Hepatocyte (in vitro differentiated cells): ENCODE data around the gene C12orf43. TPM values are rescaled to one million over a fixed set of nuclear protein-coding genes. Genes with fewer than 3 reads are reported as not detected.

Experiments used
- DNase-seq: peaks from one replicate; pipeline ENCODE4 v3.0.0-alpha.2; 2016; ENCODE audit warnings: low spot score
- H2AFZ ChIP-seq: fragments of 200-600 bp; sonication (generic); 2 replicates; pipeline ENCODE4 v1.6.0; 2016; ENCODE audit warnings: antibody characterized with exemption, mild to moderate bottlenecking
- H3K27ac ChIP-seq: fragments of 200-600 bp; sonication (generic); 2 replicates; pipeline ENCODE4 v1.5.1; 2016; ENCODE audit warnings: mild to moderate bottlenecking
- H3K27me3 ChIP-seq: fragments of 200-600 bp; sonication (generic); 2 replicates; pipeline ENCODE4 v1.6.1; 2016
- H3K36me3 ChIP-seq: fragments of 200-600 bp; sonication (generic); replicated peaks from 2 replicates; pipeline ENCODE4 v1.5.1; 2016; ENCODE audit warnings: low read depth; ENCODE audit not compliant: insufficient read depth
- H3K4me1 ChIP-seq: fragments of 200-600 bp; sonication (generic); 2 replicates; pipeline ENCODE4 v1.5.1; 2016; ENCODE audit warnings: mild to moderate bottlenecking, moderate library complexity; ENCODE audit not compliant: insufficient read depth
- H3K4me2 ChIP-seq: fragments of 200-600 bp; sonication (generic); 2 replicates; pipeline ENCODE4 v1.6.0; 2016
- H3K4me3 ChIP-seq: fragments of 200-600 bp; sonication (generic); 2 replicates; pipeline ENCODE4 v1.5.1; 2016; ENCODE audit warnings: mild to moderate bottlenecking
- H3K79me2 ChIP-seq: fragments of 200-600 bp; sonication (generic); 2 replicates; pipeline ENCODE4 v1.6.0; 2017; ENCODE audit warnings: mild to moderate bottlenecking
- H3K9me2 ChIP-seq: fragments of 200-600 bp; sonication (generic); replicated peaks from 2 replicates; pipeline ENCODE4 v1.6.0; 2017; ENCODE audit warnings: mild to moderate bottlenecking; ENCODE audit not compliant: insufficient read depth
- H3K9me3 ChIP-seq: fragments of 200-600 bp; sonication (generic); 2 replicates; pipeline ENCODE4 v1.5.1; 2016; ENCODE audit warnings: low read depth, mild to moderate bottlenecking
- H4K20me1 ChIP-seq: fragments of 200-600 bp; sonication (generic); 2 replicates; pipeline ENCODE4 v1.6.0; 2016; ENCODE audit warnings: mild to moderate bottlenecking; ENCODE audit not compliant: insufficient read depth, poor library complexity, severe bottlenecking
- EZH2 ChIP-seq: fragments of 200-600 bp; sonication (generic); IDR thresholded peaks from 2 replicates; pipeline ENCODE4 v1.6.1; 2016; ENCODE audit warnings: antibody characterized with exemption, mild to moderate bottlenecking, borderline replicate concordance
- EZH2phosphoT487 ChIP-seq: fragments of 200-600 bp; sonication (generic); IDR thresholded peaks from one replicate; pipeline ENCODE4 v1.6.1; 2018; ENCODE audit warnings: antibody characterized with exemption, mild to moderate bottlenecking, low read depth, moderate library complexity; ENCODE audit not compliant: unreplicated experiment, severe bottlenecking
- WGBS: methylation state at CpG from one replicate; pipeline ENCODE4 v1.1.6; 2016; ENCODE audit warnings: low lambda C conversion rate; ENCODE audit errors: missing lambda C conversion rate; 5-methylcytosine and 5-hydroxymethylcytosine counted together
- polyA plus RNA-seq: library from polyadenylated mRNA; unstranded; fragments of >200 nt; fragmentation: Nextera tagmentation; extraction: Ambion mirVana; gene quantifications from 2 replicates; pipeline ENCODE4 v1.2.1, GENCODE V29; 2016
- total RNA-seq: library from RNA; depleted of rRNA; stranded (reverse); fragments of >200 nt; gene quantifications from 2 replicates; pipeline ENCODE4 v1.2.3, GENCODE V29; 2014
- TF ChIP-seq, protein P1 (sequence below): fragments of 200-600 bp; sonication (generic); IDR thresholded peaks from 2 replicates; pipeline ENCODE4 v1.5.1; 2016; ENCODE audit warnings: antibody characterized with exemption, mild to moderate bottlenecking; ENCODE audit not compliant: poor library complexity

C12orf43 gene
- total and polyA plus RNA-seq, 2 experiments from 2014 or later, result 11.3 to 11.8 TPM

- WGBS, result 92% methylated on average over 11 of the region's 11 CpGs
- H3K9me2 ChIP-seq, result no peaks in the 10 kb centered on the region
- H4K20me1 ChIP-seq, result no peaks in the 10 kb centered on the region
- no peak overlapping the region for H2AFZ ChIP-seq
- H3K4me3 ChIP-seq, result no peak overlapping the region
- TF ChIP-seq, protein P1, sequence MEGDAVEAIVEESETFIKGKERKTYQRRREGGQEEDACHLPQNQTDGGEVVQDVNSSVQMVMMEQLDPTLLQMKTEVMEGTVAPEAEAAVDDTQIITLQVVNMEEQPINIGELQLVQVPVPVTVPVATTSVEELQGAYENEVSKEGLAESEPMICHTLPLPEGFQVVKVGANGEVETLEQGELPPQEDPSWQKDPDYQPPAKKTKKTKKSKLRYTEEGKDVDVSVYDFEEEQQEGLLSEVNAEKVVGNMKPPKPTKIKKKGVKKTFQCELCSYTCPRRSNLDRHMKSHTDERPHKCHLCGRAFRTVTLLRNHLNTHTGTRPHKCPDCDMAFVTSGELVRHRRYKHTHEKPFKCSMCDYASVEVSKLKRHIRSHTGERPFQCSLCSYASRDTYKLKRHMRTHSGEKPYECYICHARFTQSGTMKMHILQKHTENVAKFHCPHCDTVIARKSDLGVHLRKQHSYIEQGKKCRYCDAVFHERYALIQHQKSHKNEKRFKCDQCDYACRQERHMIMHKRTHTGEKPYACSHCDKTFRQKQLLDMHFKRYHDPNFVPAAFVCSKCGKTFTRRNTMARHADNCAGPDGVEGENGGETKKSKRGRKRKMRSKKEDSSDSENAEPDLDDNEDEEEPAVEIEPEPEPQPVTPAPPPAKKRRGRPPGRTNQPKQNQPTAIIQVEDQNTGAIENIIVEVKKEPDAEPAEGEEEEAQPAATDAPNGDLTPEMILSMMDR, result no peak
- TF ChIP-seq EZH2phosphoT487 (no peak), EZH2 (no peak)
- H3K36me3 ChIP-seq, result no peaks in the 10 kb centered on the region
- H3K4me1 ChIP-seq, result no peaks in the 10 kb centered on the region
- no peaks in the 10 kb centered on the region for H3K9me3 ChIP-seq
- no peak overlapping the region for H3K27ac ChIP-seq
- no peaks in the 10 kb centered on the region for H3K79me2 ChIP-seq
- no peak overlapping the region for H3K4me2 ChIP-seq
- DNase-seq, result no peak
- H3K27me3 ChIP-seq, result no peaks in the 10 kb centered on the region
Observed at GRCh38 chr12:120993496-120993895, 22.8 kb downstream of the C12orf43 start.

DNA sequence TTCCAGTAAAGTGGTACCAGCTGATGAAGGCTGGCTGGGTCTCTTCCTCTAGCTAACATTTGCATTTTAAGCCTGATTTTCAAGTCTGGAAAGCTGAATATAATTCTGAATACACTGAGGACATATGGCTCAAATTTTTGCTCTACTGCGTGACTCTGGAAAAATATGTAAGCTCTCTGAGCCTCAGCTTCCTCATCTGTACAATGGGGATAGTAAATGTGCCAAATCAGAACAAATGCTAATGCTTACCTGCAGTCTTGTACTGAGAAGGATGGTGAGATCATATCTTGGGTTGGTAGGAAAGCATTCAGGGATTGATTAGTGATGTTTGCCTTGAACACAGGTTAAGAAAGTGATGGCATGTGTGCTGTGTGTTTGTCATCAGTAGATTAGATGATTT lies 23.3 kb downstream of the C12orf43 start:
- H3K9me3 ChIP-seq, result no peaks in the 10 kb centered on the region
- no peaks in the 10 kb centered on the region for H4K20me1 ChIP-seq
- H3K27me3 ChIP-seq, result no peaks in the 10 kb centered on the region
- no peak for DNase-seq
- no peaks in the 10 kb centered on the region for H3K4me1 ChIP-seq
- H3K4me3 ChIP-seq, result no peak overlapping the region
- H3K27ac ChIP-seq, result no peak overlapping the region
- no peaks in the 10 kb centered on the region for H3K9me2 ChIP-seq
- no peak overlapping the region for H2AFZ ChIP-seq
- no peaks in the 10 kb centered on the region for H3K36me3 ChIP-seq
- no peak for TF ChIP-seq EZH2
- TF ChIP-seq EZH2phosphoT487, result no peak
- TF ChIP-seq, protein P1, result no peak
- H3K79me2 ChIP-seq, result no peaks in the 10 kb centered on the region
- no peak overlapping the region for H3K4me2 ChIP-seq
- 100% methylated on average over 1 of the region's 1 CpG for WGBS

GRCh38 chr12:120991965-120992364 lies 24.3 kb downstream of the C12orf43 start:
- TF ChIP-seq, protein P1, result no peak
- TF ChIP-seq EZH2phosphoT487 (no peak), EZH2 (no peak)
- no peak overlapping the region for H2AFZ ChIP-seq
- H3K27ac ChIP-seq, result no peak overlapping the region
- no peaks in the 10 kb centered on the region for H3K4me1 ChIP-seq
- no peak overlapping the region for H3K4me3 ChIP-seq
- no peaks in the 10 kb centered on the region for H3K79me2 ChIP-seq
- no peaks in the 10 kb centered on the region for H3K36me3 ChIP-seq
- no peaks in the 10 kb centered on the region for H3K9me2 ChIP-seq
- H3K4me2 ChIP-seq, result no peak overlapping the region
- no peak for DNase-seq
- no peaks in the 10 kb centered on the region for H3K9me3 ChIP-seq
- H3K27me3 ChIP-seq, result no peaks in the 10 kb centered on the region
- H4K20me1 ChIP-seq, result no peaks in the 10 kb centered on the region
